GM21717 (cell line): ENCODE data around the gene VAMP5.

Experiments
- ATAC-seq: cut with Tn5 transposase; IDR thresholded peaks from one replicate; pipeline ENCODE4 v1.9.1; 2021; ENCODE audit warnings: mild to moderate bottlenecking, moderate library complexity; ENCODE audit not compliant: unreplicated experiment

Gene VAMP5

DNA sequence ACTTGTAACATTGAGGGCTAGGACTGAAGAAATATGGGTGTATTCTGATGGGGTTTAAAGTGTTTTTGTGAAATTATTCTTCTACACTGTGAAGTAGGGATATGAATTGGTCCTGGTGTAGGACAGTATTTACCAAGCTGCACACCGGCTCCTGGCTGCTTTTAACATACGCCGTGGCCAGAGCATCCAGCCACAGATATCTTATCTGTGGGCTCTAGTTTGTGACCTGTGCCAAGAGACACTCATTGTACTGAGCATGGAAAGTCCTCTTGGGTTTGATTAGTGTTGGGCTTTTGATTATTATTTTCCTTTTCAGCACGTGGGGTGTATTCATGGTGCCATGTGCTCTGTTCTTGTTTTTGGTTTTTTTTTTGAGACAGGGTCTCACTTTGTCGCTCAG lies 39.8 kb downstream of the VAMP5 start:
- ATAC-seq, result no peak

DNA sequence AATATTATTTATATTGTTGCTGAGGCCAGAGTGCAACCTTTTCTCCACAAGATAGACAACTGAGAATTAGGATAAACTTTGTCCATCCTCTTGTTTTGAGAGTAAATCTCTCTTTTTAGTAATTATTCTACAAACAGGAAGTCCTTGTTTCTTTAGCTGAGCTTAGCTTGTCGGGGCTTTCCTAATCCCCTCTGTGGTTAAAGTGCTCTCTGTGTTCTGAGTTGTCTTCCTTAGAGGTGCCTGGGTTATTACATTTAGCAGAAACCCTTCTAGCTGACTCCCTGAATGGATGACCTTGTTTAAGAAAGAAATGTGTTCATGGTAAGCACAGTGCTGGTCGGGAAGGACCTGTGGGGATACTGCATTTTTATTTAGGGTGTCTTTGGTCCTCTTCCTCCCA lies 44.4 kb downstream of the VAMP5 start:
- no peak for ATAC-seq

DNA sequence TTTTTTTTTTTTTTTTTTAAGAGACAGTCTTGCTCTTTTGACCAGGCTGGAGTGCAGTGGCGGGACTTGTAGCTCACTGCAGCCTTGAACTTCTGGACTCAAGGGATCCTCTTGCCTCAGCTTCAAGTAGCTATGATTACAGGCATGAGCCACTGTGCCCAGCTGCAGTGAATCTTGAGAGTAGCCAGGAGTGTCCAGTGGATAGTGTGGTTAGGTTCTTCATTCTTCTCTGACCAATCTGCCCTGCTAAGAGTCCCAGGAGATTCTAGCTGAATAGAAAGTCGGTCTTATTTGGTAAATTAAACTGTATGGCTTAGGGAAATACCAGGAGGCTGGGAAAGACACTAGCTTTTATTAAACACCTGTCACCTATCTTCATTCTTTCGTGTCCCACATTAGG lies 47.1 kb downstream of the VAMP5 start:
- no peak for ATAC-seq

DNA sequence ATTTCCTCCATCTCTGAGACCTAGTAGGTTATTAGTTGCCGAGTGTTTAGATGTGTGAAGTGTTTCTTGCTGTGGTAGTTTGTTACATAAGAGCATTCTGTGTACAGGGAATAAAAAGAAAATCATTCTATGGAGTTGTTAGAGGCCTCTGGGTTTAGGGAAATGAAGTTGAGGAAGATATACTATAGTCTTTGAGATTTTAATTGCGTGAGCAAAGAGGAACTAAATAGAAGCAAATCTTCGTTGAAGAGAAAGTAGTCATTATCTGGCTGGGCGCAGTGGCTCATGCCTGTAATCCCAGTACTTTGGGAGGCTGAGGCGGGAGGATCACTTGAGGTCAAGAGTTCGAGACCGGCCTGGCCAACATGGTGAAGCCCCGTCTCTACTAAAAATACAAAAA lies 50.8 kb downstream of the VAMP5 start:
- ATAC-seq, result no peak

DNA sequence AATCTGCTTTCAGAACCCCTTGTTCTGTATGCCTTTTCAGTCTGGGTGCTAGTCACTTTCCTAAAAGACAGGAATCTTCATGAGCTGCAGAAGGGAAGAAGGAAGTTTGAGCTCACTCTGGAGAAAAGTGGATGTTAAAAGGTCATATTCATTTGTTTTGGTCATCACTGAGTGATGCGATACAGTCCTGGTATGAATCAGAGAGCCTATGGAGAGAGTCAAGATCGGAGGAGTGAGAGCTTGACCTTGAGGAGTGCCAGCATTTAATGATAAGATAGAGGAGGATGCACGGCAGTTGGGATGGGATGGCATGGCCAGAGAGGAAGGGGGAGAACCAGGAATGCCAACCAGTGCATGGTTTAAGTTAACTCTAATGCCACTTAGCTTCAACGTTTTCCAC lies 51.4 kb downstream of the VAMP5 start:
- ATAC-seq, result no peak

DNA sequence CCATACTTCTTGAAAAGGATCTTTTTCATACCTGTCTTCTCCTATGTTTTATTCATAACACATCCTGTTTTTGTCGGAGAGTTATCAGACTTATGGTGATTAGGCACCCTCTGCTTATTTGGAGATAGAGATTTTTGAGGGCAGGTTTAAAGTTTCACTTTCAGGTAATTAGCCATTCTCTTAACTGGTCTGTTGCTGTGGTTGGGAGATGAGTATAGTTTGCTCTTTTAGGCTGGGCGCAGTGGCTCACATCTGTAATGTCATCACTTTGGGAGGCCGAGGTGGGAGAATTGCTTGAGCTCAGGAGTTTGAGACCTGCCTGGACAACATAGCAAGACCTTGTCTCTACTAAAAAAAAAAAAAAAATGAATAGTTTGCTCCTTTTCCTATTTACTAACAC lies 58.5 kb downstream of the VAMP5 start:
- no peak for ATAC-seq
